ENCODE data around the gene DMXL2. TPM values are rescaled to one million over a fixed set of nuclear protein-coding genes. Genes with fewer than 3 reads are reported as not detected.

Gene DMXL2
- polyA plus RNA-seq, 1 of the 3 experiments (the other 2 are of a cell fraction): 6.4 TPM

DNA sequence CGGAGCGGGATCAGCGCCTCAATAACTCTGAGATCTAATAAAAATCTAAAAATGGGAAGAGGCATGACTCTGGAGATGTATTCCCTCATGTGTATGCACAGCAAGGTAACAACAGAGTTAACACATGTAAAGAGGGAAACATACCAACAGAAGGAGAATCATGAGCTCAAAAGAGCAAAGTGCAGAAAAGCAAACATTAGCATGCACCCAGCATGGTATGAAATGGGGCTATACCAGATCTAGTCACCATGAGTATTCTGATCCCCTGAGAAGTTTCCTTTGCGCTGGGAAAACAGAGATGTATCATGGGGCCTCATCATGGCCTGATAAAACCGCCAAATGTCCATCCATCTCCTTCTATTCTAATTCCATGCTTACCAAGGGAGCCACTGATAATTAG is 152.1 kb downstream of the DMXL2 start:
- no peak overlapping the region for H3K9ac ChIP-seq
- H3K36me3 ChIP-seq (replicated peaks in 1 of 2; ENCODE audit: control insufficient read depth in 1 of 2, insufficient read depth in 2 of 2, low read length in 1 of 2): peaks cover 15 to 26% of the 10 kb centered on the region in 2 experiments
- CTCF ChIA-PET: interaction anchor here (0.6 kb wide), 1 partner anchor 11 kb away, joined by 3 read pairs; no protein-coding TSS in a partner anchor
- H3K9me3 ChIP-seq: no peaks in the 10 kb centered on the region; the same call in 1 of the 2 replicates
- no peaks in the 10 kb centered on the region for H3K27me3 ChIP-seq (ENCODE audit: insufficient read depth)
- no peaks in the 10 kb centered on the region for H3F3A ChIP-seq (replicated peaks; ENCODE audit: insufficient read depth)
- no peak overlapping the region for H2AFZ ChIP-seq (ENCODE audit: low read depth)
- DNase-seq: no peak
- TF ChIP-seq, protein P1, sequence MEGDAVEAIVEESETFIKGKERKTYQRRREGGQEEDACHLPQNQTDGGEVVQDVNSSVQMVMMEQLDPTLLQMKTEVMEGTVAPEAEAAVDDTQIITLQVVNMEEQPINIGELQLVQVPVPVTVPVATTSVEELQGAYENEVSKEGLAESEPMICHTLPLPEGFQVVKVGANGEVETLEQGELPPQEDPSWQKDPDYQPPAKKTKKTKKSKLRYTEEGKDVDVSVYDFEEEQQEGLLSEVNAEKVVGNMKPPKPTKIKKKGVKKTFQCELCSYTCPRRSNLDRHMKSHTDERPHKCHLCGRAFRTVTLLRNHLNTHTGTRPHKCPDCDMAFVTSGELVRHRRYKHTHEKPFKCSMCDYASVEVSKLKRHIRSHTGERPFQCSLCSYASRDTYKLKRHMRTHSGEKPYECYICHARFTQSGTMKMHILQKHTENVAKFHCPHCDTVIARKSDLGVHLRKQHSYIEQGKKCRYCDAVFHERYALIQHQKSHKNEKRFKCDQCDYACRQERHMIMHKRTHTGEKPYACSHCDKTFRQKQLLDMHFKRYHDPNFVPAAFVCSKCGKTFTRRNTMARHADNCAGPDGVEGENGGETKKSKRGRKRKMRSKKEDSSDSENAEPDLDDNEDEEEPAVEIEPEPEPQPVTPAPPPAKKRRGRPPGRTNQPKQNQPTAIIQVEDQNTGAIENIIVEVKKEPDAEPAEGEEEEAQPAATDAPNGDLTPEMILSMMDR (IDR thresholded peaks at IDR 0.05): no peak
- no peak for TF ChIP-seq SMC3 (IDR thresholded peaks at IDR 0.05; ENCODE audit: low read depth, low read length)
- TF ChIP-seq FOSL2 (IDR thresholded peaks at IDR 0.05; ENCODE audit: borderline replicate concordance, low read depth): no peak
- no peak for TF ChIP-seq RAD21 (IDR thresholded peaks at IDR 0.05; ENCODE audit: low read length)
- TF ChIP-seq FOXJ3 (CRISPR knock-in tag; IDR thresholded peaks at IDR 0.05): no peak
- TF ChIP-seq RXRA (IDR thresholded peaks at IDR 0.05; ENCODE audit: borderline replicate concordance, low read depth): no peak
- TF ChIP-seq FOXM1 (IDR thresholded peaks at IDR 0.05; ENCODE audit: low read depth): no peak
- no peak for TF ChIP-seq POLR2AphosphoS5 (IDR thresholded peaks at IDR 0.05; ENCODE audit: low read depth, low read length)
- H3K27ac ChIP-seq (ENCODE audit: low read depth in 2 of 2, low read length in 1 of 2): no peak overlapping the region
- POLR2A ChIA-PET: no interaction called here
- WGBS (ENCODE audit: low lambda C conversion rate): 94% methylated on average over 5 of the region's 5 CpGs
- no peaks in the 10 kb centered on the region for H4K20me1 ChIP-seq (ENCODE audit: insufficient read depth)
- H3K4me1 ChIP-seq (ENCODE audit: control insufficient read depth in 1 of 2, insufficient read depth in 2 of 2, low read depth in 1 of 2, low read length in 1 of 2): no peaks in the 10 kb centered on the region
- no peaks in the 10 kb centered on the region for H3K79me2 ChIP-seq (ENCODE audit: insufficient read depth)
- H3K9me2 ChIP-seq: no peaks in the 10 kb centered on the region
- H3K4me3 ChIP-seq (ENCODE audit: low read depth in 2 of 2, low read length in 1 of 2): no peak overlapping the region; a peak in 1 of 4 replicates
- no peak overlapping the region for H3K4me2 ChIP-seq

DNA sequence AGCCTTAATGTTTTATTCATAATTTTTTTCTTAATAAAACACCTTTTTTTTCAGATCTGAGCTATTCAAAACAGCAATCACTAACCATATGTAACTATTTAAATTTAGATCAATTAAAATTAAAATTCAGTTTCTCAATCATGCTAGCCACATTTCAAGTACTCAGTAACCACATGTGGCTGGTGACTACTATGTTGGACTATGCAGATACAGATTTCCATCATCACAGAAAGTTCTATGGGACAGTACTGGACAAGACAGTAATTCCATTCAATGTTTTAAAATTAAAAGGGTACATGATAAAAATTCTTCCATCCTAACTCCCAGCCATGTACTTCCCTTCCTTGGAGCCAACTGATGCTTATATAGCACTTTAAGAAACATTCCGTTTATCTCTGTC is 161.8 kb downstream of the DMXL2 start:
- TF ChIP-seq CHD2 (IDR thresholded peaks at IDR 0.05; ENCODE audit: low read length, partially characterized antibody): no peak
- TF ChIP-seq, protein P2, sequence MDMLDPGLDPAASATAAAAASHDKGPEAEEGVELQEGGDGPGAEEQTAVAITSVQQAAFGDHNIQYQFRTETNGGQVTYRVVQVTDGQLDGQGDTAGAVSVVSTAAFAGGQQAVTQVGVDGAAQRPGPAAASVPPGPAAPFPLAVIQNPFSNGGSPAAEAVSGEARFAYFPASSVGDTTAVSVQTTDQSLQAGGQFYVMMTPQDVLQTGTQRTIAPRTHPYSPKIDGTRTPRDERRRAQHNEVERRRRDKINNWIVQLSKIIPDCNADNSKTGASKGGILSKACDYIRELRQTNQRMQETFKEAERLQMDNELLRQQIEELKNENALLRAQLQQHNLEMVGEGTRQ (IDR thresholded peaks at IDR 0.05; ENCODE audit: borderline replicate concordance, low read depth, low read length): no peak
- no peak for TF ChIP-seq SMC3 (IDR thresholded peaks at IDR 0.05; ENCODE audit: low read depth, low read length)
- TF ChIP-seq, protein P3, sequence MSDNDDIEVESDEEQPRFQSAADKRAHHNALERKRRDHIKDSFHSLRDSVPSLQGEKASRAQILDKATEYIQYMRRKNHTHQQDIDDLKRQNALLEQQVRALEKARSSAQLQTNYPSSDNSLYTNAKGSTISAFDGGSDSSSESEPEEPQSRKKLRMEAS (IDR thresholded peaks at IDR 0.05; ENCODE audit: low read depth): no peak
- Histone ChIP-seq H3K9me3 (no peaks in the 10 kb centered on the region), H3K4me2 (no peak overlapping the region), H3K9me2 (no peaks in the 10 kb centered on the region), H3K27ac (ENCODE audit: low read depth in 2 of 2, low read length in 1 of 2) (no peak overlapping the region), H3K9ac (no peak overlapping the region), H2AFZ (ENCODE audit: low read depth) (no peak overlapping the region), H3K4me3 (ENCODE audit: low read depth in 2 of 2, low read length in 1 of 2) (no peak overlapping the region), H4K20me1 (ENCODE audit: insufficient read depth) (no peaks in the 10 kb centered on the region), H3K4me1 (ENCODE audit: control insufficient read depth in 1 of 2, insufficient read depth in 2 of 2, low read depth in 1 of 2, low read length in 1 of 2) (no peaks in the 10 kb centered on the region), H3F3A (replicated peaks; ENCODE audit: insufficient read depth) (peaks cover 3% of the 10 kb centered on the region), H3K27me3 (ENCODE audit: insufficient read depth) (no peaks in the 10 kb centered on the region), H3K36me3 (replicated peaks in 1 of 2; ENCODE audit: control insufficient read depth in 1 of 2, insufficient read depth in 2 of 2, low read length in 1 of 2) (peaks cover 21 to 31% of the 10 kb centered on the region in 2 experiments), H3K79me2 (ENCODE audit: insufficient read depth) (no peaks in the 10 kb centered on the region)
- 95% methylated on average over 1 of the region's 1 CpG for WGBS (ENCODE audit: low lambda C conversion rate)
- DNase-seq: no peak
- CTCF ChIA-PET: interaction anchor here (1.6 kb wide), 1 partner anchor 298 kb away, joined by 3 read pairs; no protein-coding TSS in a partner anchor
- POLR2A ChIA-PET: no interaction called here

Data from SK-N-SH (cell line).